Activated CD4-positive, alpha-beta memory T cell treated with anti-CD3 and anti-CD28 coated beads for 36 hours (primary cell): ENCODE measurements around the gene PLA2G1B. TPM values are rescaled to one million over a fixed set of nuclear protein-coding genes. Genes with fewer than 3 reads are reported as not detected.

Experiments used
- CTCF ChIA-PET: fragments of 350-600 bp; sonication (Branson Sonifier 250); formaldehyde crosslinking; loops from one replicate; lab custom pipeline; 2021; ENCODE audit warnings: antibody characterized with exemption, inconsistent platforms; lab: Charles Lee
- POLR2A ChIA-PET: fragments of 350-600 bp; sonication (Branson Sonifier 250); formaldehyde crosslinking; loops from one replicate; lab custom pipeline; 2021; ENCODE audit warnings: antibody characterized with exemption; lab: Charles Lee
- DNase-seq: peaks from one replicate; pipeline ENCODE4 v3.0.0-alpha.2; 2020
- H3K27ac Mint-ChIP-seq: one replicate; pipeline ENCODE4 v1.8.0; 2021; ENCODE audit warnings: mixed read lengths
- H3K27me3 Mint-ChIP-seq: one replicate; pipeline ENCODE4 v1.8.0; 2021; ENCODE audit warnings: mixed read lengths
- H3K36me3 Mint-ChIP-seq: one replicate; pipeline ENCODE4 v1.8.0; 2021; ENCODE audit warnings: mixed read lengths
- H3K4me1 Mint-ChIP-seq: one replicate; pipeline ENCODE4 v1.8.0; 2021; ENCODE audit warnings: low read depth, mixed read lengths
- H3K4me3 Mint-ChIP-seq: one replicate; pipeline ENCODE4 v1.8.0; 2021; ENCODE audit warnings: mild to moderate bottlenecking, mixed read lengths
- H3K9me3 Mint-ChIP-seq: one replicate; pipeline ENCODE4 v1.8.0; 2021; ENCODE audit warnings: mixed read lengths
- intact Hi-C: fragments of 100-400 bp; cut with micrococcal nuclease; formaldehyde crosslinking; loops from one replicate; pipeline ENCODE4 v1.15.1; 2023
- total RNA-seq, 2 experiments: library from RNA; stranded (reverse); gene quantifications; one replicate each; pipeline ENCODE4 v1.2.3, GENCODE V29; 2021

Gene PLA2G1B
- total RNA-seq, 2 experiments from 2014 or later: not detected

- intact Hi-C loops: no loop called here
- ChIA-PET POLR2A (interaction anchor here (0.6 to 1.3 kb wide), 3 partner anchors 14 to 74 kb away, joined by 3 to 4 read pairs (median 4); partner anchors contain the start of gene RNU4-1), CTCF (interaction anchor here (0.6 to 3.5 kb wide), 27 partner anchors 8 to 511 kb away, joined by 3 to 24 read pairs (median 4); partner anchors contain the start of genes COX6A1, PLA2G1B, POP5 and SIRT4)
- Mint-ChIP-seq H3K27ac (no peak overlapping the region), H3K27me3 (peaks cover 72% of the 10 kb centered on the region), H3K4me3 (peak overlapping the region; percentile 61), H3K36me3 (no peaks in the 10 kb centered on the region), H3K9me3 (no peaks in the 10 kb centered on the region), H3K4me1 (peaks cover 16% of the 10 kb centered on the region)
- DNase-seq: peak; percentile 30
These were observed 39.8 kb upstream of the PLA2G1B start for GRCh38 chr12:120367233-120367923.

- POLR2A ChIA-PET: interaction anchor here (0.7 kb wide), 1 partner anchor 74 kb away, joined by 4 read pairs; the partner anchor contains the start of gene RNU4-1
- peaks cover 73% of the 10 kb centered on the region for H3K27me3 Mint-ChIP-seq
- no peak overlapping the region for H3K27ac Mint-ChIP-seq
- CTCF ChIA-PET: interaction anchor here (0.6 to 3.5 kb wide), 25 partner anchors 8 to 214 kb away, joined by 3 to 24 read pairs (median 4); partner anchors contain the start of genes COX6A1, PLA2G1B and POP5
- no peaks in the 10 kb centered on the region for H3K9me3 Mint-ChIP-seq
- no peak for DNase-seq
- no peak overlapping the region for H3K4me3 Mint-ChIP-seq
- peaks cover 16% of the 10 kb centered on the region for H3K4me1 Mint-ChIP-seq
- intact Hi-C loops: no loop called here
- H3K36me3 Mint-ChIP-seq: no peaks in the 10 kb centered on the region
These were observed 39.3 kb upstream of the PLA2G1B start for GRCh38 chr12:120366845-120367232.

- H3K36me3 Mint-ChIP-seq: no peaks in the 10 kb centered on the region
- intact Hi-C loops: no loop called here
- CTCF ChIA-PET: interaction anchor here (1.0 to 3.5 kb wide), 11 partner anchors 8 to 138 kb away, joined by 3 to 24 read pairs (median 6); partner anchors contain the start of gene COX6A1
- H3K27ac Mint-ChIP-seq: no peak overlapping the region
- H3K4me3 Mint-ChIP-seq: no peak overlapping the region
- POLR2A ChIA-PET: no interaction called here
- H3K27me3 Mint-ChIP-seq: peaks cover 68% of the 10 kb centered on the region
- peaks cover 16% of the 10 kb centered on the region for H3K4me1 Mint-ChIP-seq
- no peak for DNase-seq
- no peaks in the 10 kb centered on the region for H3K9me3 Mint-ChIP-seq
These were observed 38.7 kb upstream of the PLA2G1B start for GRCh38 chr12:120366341-120366705.

GRCh38 chr12:120365675-120366340 lies 38.2 kb upstream of the PLA2G1B start:
- H3K9me3 Mint-ChIP-seq: no peaks in the 10 kb centered on the region
- DNase-seq: no peak
- no peak overlapping the region for H3K4me3 Mint-ChIP-seq
- peaks cover 66% of the 10 kb centered on the region for H3K27me3 Mint-ChIP-seq
- no peak overlapping the region for H3K27ac Mint-ChIP-seq
- no peaks in the 10 kb centered on the region for H3K36me3 Mint-ChIP-seq
- intact Hi-C loops: no loop called here
- ChIA-PET CTCF (interaction anchor here (1.1 to 3.5 kb wide), 5 partner anchors 8 to 72 kb away, joined by 3 to 24 read pairs (median 12); partner anchors contain the start of gene COX6A1), POLR2A (no interaction called here)
- H3K4me1 Mint-ChIP-seq: peaks cover 16% of the 10 kb centered on the region

GRCh38 chr12:120364487-120364886 lies 36.9 kb upstream of the PLA2G1B start:
- Mint-ChIP-seq H3K27ac (no peak overlapping the region), H3K36me3 (no peaks in the 10 kb centered on the region), H3K27me3 (peaks cover 61% of the 10 kb centered on the region), H3K4me1 (peaks cover 8% of the 10 kb centered on the region), H3K4me3 (no peak overlapping the region), H3K9me3 (no peaks in the 10 kb centered on the region)
- CTCF ChIA-PET: no interaction called here
- no peak for DNase-seq
- POLR2A ChIA-PET: interaction anchor here (1.3 kb wide), 1 partner anchor 47 kb away, joined by 4 read pairs; no protein-coding TSS in a partner anchor
- intact Hi-C loops: no loop called here

- H3K27me3 Mint-ChIP-seq: peaks cover 63% of the 10 kb centered on the region
- ChIA-PET POLR2A (interaction anchor here (1.3 kb wide), 1 partner anchor 46 kb away, joined by 4 read pairs; no protein-coding TSS in a partner anchor), CTCF (interaction anchor here (0.6 to 2.0 kb wide), 2 partner anchors 11 to 66 kb away, joined by 3 to 6 read pairs; no protein-coding TSS in a partner anchor)
- DNase-seq: no peak
- no peak overlapping the region for H3K27ac Mint-ChIP-seq
- no peaks in the 10 kb centered on the region for H3K36me3 Mint-ChIP-seq
- no peak overlapping the region for H3K4me3 Mint-ChIP-seq
- intact Hi-C loops: no loop called here
- H3K4me1 Mint-ChIP-seq: peaks cover 7% of the 10 kb centered on the region
- H3K9me3 Mint-ChIP-seq: no peaks in the 10 kb centered on the region
These were observed 35.8 kb upstream of the PLA2G1B start for GRCh38 chr12:120363274-120363855.

GRCh38 chr12:120362516-120363273 lies 35.1 kb upstream of the PLA2G1B start:
- H3K4me1 Mint-ChIP-seq: peaks cover 4% of the 10 kb centered on the region
- no peak for DNase-seq
- intact Hi-C loops: no loop called here
- CTCF ChIA-PET: interaction anchor here (0.6 to 2.0 kb wide), 2 partner anchors 10 to 67 kb away, joined by 3 to 6 read pairs; no protein-coding TSS in a partner anchor
- no peak overlapping the region for H3K27ac Mint-ChIP-seq
- H3K4me3 Mint-ChIP-seq: no peak overlapping the region
- H3K27me3 Mint-ChIP-seq: peaks cover 67% of the 10 kb centered on the region
- no peaks in the 10 kb centered on the region for H3K36me3 Mint-ChIP-seq
- POLR2A ChIA-PET: interaction anchor here (1.3 kb wide), 1 partner anchor 46 kb away, joined by 4 read pairs; no protein-coding TSS in a partner anchor
- no peaks in the 10 kb centered on the region for H3K9me3 Mint-ChIP-seq

GRCh38 chr12:120361506-120362208 lies 34.1 kb upstream of the PLA2G1B start:
- Mint-ChIP-seq H3K27ac (no peak overlapping the region), H3K9me3 (no peaks in the 10 kb centered on the region), H3K27me3 (peaks cover 60% of the 10 kb centered on the region), H3K36me3 (no peaks in the 10 kb centered on the region), H3K4me1 (no peaks in the 10 kb centered on the region), H3K4me3 (no peak overlapping the region)
- ChIA-PET CTCF (interaction anchor here (0.6 to 2.0 kb wide), 2 partner anchors 68 to 69 kb away, joined by 6 to 7 read pairs; no protein-coding TSS in a partner anchor), POLR2A (no interaction called here)
- intact Hi-C loops: no loop called here
- peak; percentile 18 for DNase-seq

GRCh38 chr12:120359128-120359527 lies 31.5 kb upstream of the PLA2G1B start:
- intact Hi-C loops: no loop called here
- POLR2A ChIA-PET: no interaction called here
- H3K27me3 Mint-ChIP-seq: peaks cover 42% of the 10 kb centered on the region

GRCh38 chr12:120358412-120359100 lies 31.0 kb upstream of the PLA2G1B start:
- intact Hi-C loops: no loop called here
- ChIA-PET CTCF (interaction anchor here (0.7 to 3.0 kb wide), 3 partner anchors 7 to 73 kb away, joined by 3 to 21 read pairs (median 4); no protein-coding TSS in a partner anchor), POLR2A (no interaction called here)
- Mint-ChIP-seq H3K4me1 (no peaks in the 10 kb centered on the region), H3K27ac (no peak overlapping the region), H3K36me3 (no peaks in the 10 kb centered on the region), H3K27me3 (peaks cover 38% of the 10 kb centered on the region), H3K4me3 (no peak overlapping the region), H3K9me3 (no peaks in the 10 kb centered on the region)
- no peak for DNase-seq

More at GRCh38 chr12:120359128-120359527, 31.5 kb upstream of the PLA2G1B start:
- no peak for DNase-seq
- Mint-ChIP-seq H3K27ac (no peak overlapping the region), H3K9me3 (no peaks in the 10 kb centered on the region), H3K36me3 (no peaks in the 10 kb centered on the region), H3K4me3 (no peak overlapping the region), H3K4me1 (no peaks in the 10 kb centered on the region)
- CTCF ChIA-PET: interaction anchor here (0.9 to 3.0 kb wide), 2 partner anchors 8 to 72 kb away, joined by 4 to 21 read pairs; no protein-coding TSS in a partner anchor
